H1 (cell line): Measurements from ENCODE around the gene EYA4. TPM values are rescaled to one million over a fixed set of nuclear protein-coding genes. Genes with fewer than 3 reads are reported as not detected.

Experiments used
- E2F6 ChIP-seq: IDR thresholded peaks from 2 replicates; pipeline ENCODE4 v1.6.1; 2012; ENCODE audit warnings: inconsistent platforms
- KDM4A ChIP-seq: IDR thresholded peaks from one replicate; pipeline ENCODE4 v1.7.1; 2012; ENCODE audit warnings: low read depth, mild to moderate bottlenecking, moderate library complexity, low read length, inconsistent platforms; ENCODE audit not compliant: severe bottlenecking
- polyA plus RNA-seq, 7 experiments: library from polyadenylated mRNA; depleted of rRNA in 3 of 7; stranded (reverse) in 5 of 7; unstranded in 2 of 7; fragments of >200 nt in 5 of 7; fragments of 200-250 nt in 2 of 7; gene quantifications; 1 replicate in 5 of 7; 2 replicates in 1 of 7; 4 replicates in 1 of 7; pipeline versions ENCODE4 v1.2.1 to v1.2.3, GENCODE V29; 2011 to 2013; ENCODE audit warnings: missing spikeins in 2 of 7, mixed read lengths in 2 of 7
- total RNA-seq: library from RNA; stranded (reverse); fragmentation: NEBNext Ultra II Directional; extraction: Animal tissue kit (Norgen Biotek cat#: 25700); gene quantifications from 2 replicates; pipeline ENCODE4 v1.2.1, GENCODE V29; 2021

Gene EYA4
- total and polyA plus RNA-seq, 2 of the 8 experiments (the other 6 are each of a cell fraction or from before 2014, with no cell fraction given) = 0.06 to 0.17 TPM

- TF ChIP-seq KDM4A (no peak), E2F6 (no peak)
Observed at GRCh38 chr6:133512410-133513016, 271.4 kb downstream of the EYA4 start (continued).
